Measurements from ENCODE around the gene MAP3K2.

DNA sequence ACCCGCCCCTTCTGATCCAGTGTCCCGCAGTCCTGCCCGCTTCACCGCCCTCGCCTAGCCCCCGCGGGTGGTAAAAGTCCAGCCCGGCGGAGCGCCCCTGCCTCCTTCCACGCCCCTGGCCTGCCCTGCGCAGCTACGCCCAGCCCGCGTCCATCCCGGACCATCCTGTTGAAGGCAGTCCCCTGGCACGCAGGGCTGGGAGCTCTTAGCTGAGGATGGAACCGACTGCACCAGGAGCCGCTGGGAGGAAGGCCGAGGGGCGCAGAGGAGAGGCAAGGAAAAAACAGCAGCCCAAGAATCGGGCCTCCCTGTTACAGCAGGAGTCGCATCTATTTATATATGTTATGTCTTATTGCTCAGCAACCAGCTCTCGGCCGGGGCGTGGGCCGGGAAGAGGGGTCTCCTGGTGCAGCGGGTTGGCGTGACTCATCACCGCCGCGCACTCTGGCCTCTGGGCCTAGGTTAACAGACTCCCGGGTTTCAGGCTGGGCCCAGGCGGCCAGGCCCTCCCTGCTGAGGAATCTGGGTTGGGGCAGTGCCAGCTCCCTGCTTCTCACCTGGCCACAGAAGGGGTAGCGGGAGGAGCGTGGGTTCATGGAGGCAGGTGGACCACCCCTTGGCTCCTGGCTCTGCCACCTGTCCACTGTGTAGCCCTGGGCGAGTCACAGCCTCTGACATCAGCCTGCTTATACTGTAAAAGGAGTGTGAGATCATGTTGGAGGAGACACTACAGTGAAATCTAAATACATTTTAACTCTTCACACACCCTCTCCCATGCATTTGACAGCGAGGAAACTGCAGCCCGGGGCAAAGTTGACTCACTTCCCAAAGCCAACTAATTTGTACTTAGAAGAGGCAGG lies 13.4 kb upstream of the MAP3K2 start:
- TF ChIP-seq, protein P1, sequence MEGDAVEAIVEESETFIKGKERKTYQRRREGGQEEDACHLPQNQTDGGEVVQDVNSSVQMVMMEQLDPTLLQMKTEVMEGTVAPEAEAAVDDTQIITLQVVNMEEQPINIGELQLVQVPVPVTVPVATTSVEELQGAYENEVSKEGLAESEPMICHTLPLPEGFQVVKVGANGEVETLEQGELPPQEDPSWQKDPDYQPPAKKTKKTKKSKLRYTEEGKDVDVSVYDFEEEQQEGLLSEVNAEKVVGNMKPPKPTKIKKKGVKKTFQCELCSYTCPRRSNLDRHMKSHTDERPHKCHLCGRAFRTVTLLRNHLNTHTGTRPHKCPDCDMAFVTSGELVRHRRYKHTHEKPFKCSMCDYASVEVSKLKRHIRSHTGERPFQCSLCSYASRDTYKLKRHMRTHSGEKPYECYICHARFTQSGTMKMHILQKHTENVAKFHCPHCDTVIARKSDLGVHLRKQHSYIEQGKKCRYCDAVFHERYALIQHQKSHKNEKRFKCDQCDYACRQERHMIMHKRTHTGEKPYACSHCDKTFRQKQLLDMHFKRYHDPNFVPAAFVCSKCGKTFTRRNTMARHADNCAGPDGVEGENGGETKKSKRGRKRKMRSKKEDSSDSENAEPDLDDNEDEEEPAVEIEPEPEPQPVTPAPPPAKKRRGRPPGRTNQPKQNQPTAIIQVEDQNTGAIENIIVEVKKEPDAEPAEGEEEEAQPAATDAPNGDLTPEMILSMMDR (IDR thresholded peaks at IDR 0.05; ENCODE audit: low read depth, low read length, poor library complexity, severe bottlenecking), result no peak
- no peak for TF ChIP-seq EZH2phosphoT487 (IDR thresholded peaks at IDR 0.05; ENCODE audit: borderline replicate concordance, low read length)
